PC-3 (cell line): ENCODE measurements around the gene RAB4B. TPM values are rescaled to one million over a fixed set of nuclear protein-coding genes. Genes with fewer than 3 reads are reported as not detected.

Source experiments
- ATAC-seq: fragments of 200-7000 bp; cut with Tn5 transposase; 2 replicates; pipeline ENCODE4 v1.9.1; 2020; ENCODE audit warnings: mild to moderate bottlenecking, moderate library complexity
- BruUV-seq: library from RNA; stranded (reverse); fragments of 400-500 nt; replicated peaks from 2 replicates; lab custom pipeline; 2021; lab: Mats Ljungman, UMichigan
- CTCF ChIA-PET: fragments of 300-600 bp; sonication (Branson Sonifier 250); formaldehyde crosslinking; loops from one replicate; lab custom pipeline; 2022; ENCODE audit warnings: antibody characterized with exemption; lab: Charles Lee
- POLR2A ChIA-PET: fragments of 300-600 bp; sonication (Branson Sonifier 250); formaldehyde crosslinking; loops from one replicate; lab custom pipeline; 2022; ENCODE audit warnings: antibody characterized with exemption; ENCODE audit not compliant: unreplicated experiment; lab: Charles Lee
- DNase-seq: peaks from one replicate; pipeline ENCODE4 v3.0.0-alpha.2; 2015
- H2AFZ ChIP-seq: fragments of 300-600 bp; sonication (generic); 2 replicates; pipeline ENCODE4 v1.6.0; 2016; ENCODE audit warnings: antibody characterized with exemption, low read length
- H3F3A ChIP-seq: fragments of 300-600 bp; sonication (generic); one replicate; pipeline ENCODE4 v1.6.0; 2017; ENCODE audit warnings: antibody characterized with exemption, low read length, control low read depth, mild to moderate bottlenecking; ENCODE audit not compliant: unreplicated experiment
- H3K27ac ChIP-seq: fragments of 300-600 bp; sonication (generic); 2 replicates; pipeline ENCODE4 v1.5.1; 2016; ENCODE audit warnings: mild to moderate bottlenecking, low read length
- H3K27me3 ChIP-seq: fragments of 300-600 bp; sonication (generic); 2 replicates; pipeline ENCODE4 v1.6.1; 2016; ENCODE audit warnings: low read length, mixed read lengths
- H3K36me3 ChIP-seq: fragments of 300-600 bp; sonication (generic); 2 replicates; pipeline ENCODE4 v1.6.1; 2016; ENCODE audit warnings: low read depth, mixed run types, low read length, mixed read lengths
- H3K4me1 ChIP-seq: fragments of 300-600 bp; sonication (generic); 2 replicates; pipeline ENCODE4 v1.5.1; 2016; ENCODE audit warnings: low read length; ENCODE audit not compliant: insufficient read depth
- H3K4me2 ChIP-seq: fragments of 300-600 bp; sonication (generic); 2 replicates; pipeline ENCODE4 v1.6.0; 2016; ENCODE audit warnings: low read length
- H3K4me3 ChIP-seq: fragments of 300-600 bp; sonication (generic); 2 replicates; pipeline ENCODE4 v1.5.1; 2016; ENCODE audit warnings: mild to moderate bottlenecking, low read length, mixed read lengths
- H3K79me2 ChIP-seq: fragments of 300-600 bp; sonication (generic); 2 replicates; pipeline ENCODE4 v1.6.1; 2017; ENCODE audit warnings: low read length, mixed read lengths
- H3K9ac ChIP-seq: fragments of 300-600 bp; sonication (generic); 2 replicates; pipeline ENCODE4 v1.6.0; 2016; ENCODE audit warnings: mild to moderate bottlenecking, low read length
- H3K9me2 ChIP-seq: fragments of 300-600 bp; sonication (generic); replicated peaks from 2 replicates; pipeline ENCODE4 v1.6.1; 2016; ENCODE audit warnings: mixed run types, low read length, mixed read lengths
- H3K9me3 ChIP-seq: fragments of 300-600 bp; sonication (generic); 2 replicates; pipeline ENCODE4 v1.6.1; 2016; ENCODE audit warnings: low read length, mixed read lengths
- H4K20me1 ChIP-seq: fragments of 300-600 bp; sonication (generic); 2 replicates; pipeline ENCODE4 v1.6.1; 2016; ENCODE audit warnings: low read length, mixed read lengths
- CTCF ChIP-seq: fragments of 300-600 bp; sonication (generic); conservative IDR thresholded peaks from 2 replicates; pipeline ENCODE4 v1.5.1; 2017; ENCODE audit warnings: antibody characterized with exemption, low read depth, mild to moderate bottlenecking, low read length
- EZH2 ChIP-seq: fragments of 300-600 bp; sonication (generic); IDR thresholded peaks from one replicate; pipeline ENCODE4 v1.6.1; 2017; ENCODE audit warnings: antibody characterized with exemption, mild to moderate bottlenecking, low read length; ENCODE audit not compliant: unreplicated experiment
- EZH2phosphoT487 ChIP-seq: fragments of 300-600 bp; sonication (generic); IDR thresholded peaks from 2 replicates; pipeline ENCODE4 v1.6.1; 2018; ENCODE audit warnings: mild to moderate bottlenecking, antibody characterized with exemption, low read length, borderline replicate concordance
- intact Hi-C: fragments of 100-400 bp; cut with micrococcal nuclease; formaldehyde crosslinking; loops from 2 replicates; pipeline ENCODE4 v1.9.0; 2023
- total RNA-seq: library from RNA; depleted of rRNA; stranded (reverse); fragments of >200 nt; gene quantifications from 2 replicates; pipeline ENCODE4 v1.2.3, GENCODE V29; 2014

RAB4B gene
- total RNA-seq, 1 experiment from 2014 or later: 7.4 TPM

- Histone ChIP-seq H3K4me3 (no peak overlapping the region), H3K9me2 (no peaks in the 10 kb centered on the region), H3K36me3 (peaks cover 2% of the 10 kb centered on the region), H3K4me2 (peak overlapping the region; percentile 28), H4K20me1 (peaks cover 15% of the 10 kb centered on the region; the same call in 1 of the 2 replicates), H3K27ac (no peak overlapping the region), H3K79me2 (peaks cover 62% of the 10 kb centered on the region), H3K9ac (no peak overlapping the region), H3F3A (no peaks in the 10 kb centered on the region), H2AFZ (no peak overlapping the region), H3K9me3 (no peaks in the 10 kb centered on the region), H3K4me1 (peaks cover 32% of the 10 kb centered on the region), H3K27me3 (no peaks in the 10 kb centered on the region)
- intact Hi-C loops: no loop called here
- ChIA-PET POLR2A (no interaction called here), CTCF (no interaction called here)
- DNase-seq (no peak), ATAC-seq (no peak)
- TF ChIP-seq CTCF: no peak
- TF ChIP-seq EZH2phosphoT487: no peak
- TF ChIP-seq EZH2: no peak
- no TSS peak for BruUV-seq
Observed at GRCh38 chr19:40803170-40803856, 25.3 kb downstream of the RAB4B start.

- no peaks in the 10 kb centered on the region for H3K9me3 ChIP-seq
- H3K79me2 ChIP-seq: peaks cover 62% of the 10 kb centered on the region
- H3K36me3 ChIP-seq: peaks cover 6% of the 10 kb centered on the region
- no peaks in the 10 kb centered on the region for H3F3A ChIP-seq
- no peaks in the 10 kb centered on the region for H3K9me2 ChIP-seq
- no peak overlapping the region for H3K4me3 ChIP-seq
- H3K4me1 ChIP-seq: peaks cover 32% of the 10 kb centered on the region
- intact Hi-C loops: no loop called here
- no peaks in the 10 kb centered on the region for H3K27me3 ChIP-seq
- DNase-seq (peak; percentile 10), ATAC-seq (no peak)
- TF ChIP-seq EZH2 (no peak), CTCF (no peak), EZH2phosphoT487 (no peak)
- H3K4me2 ChIP-seq: no peak overlapping the region
- H3K27ac ChIP-seq: no peak overlapping the region
- H4K20me1 ChIP-seq: peaks cover 15% of the 10 kb centered on the region; the same call in 1 of the 2 replicates
- POLR2A ChIA-PET: no interaction called here
- CTCF ChIA-PET: no interaction called here
- H2AFZ ChIP-seq: no peak overlapping the region
- no TSS peak for BruUV-seq
- no peak overlapping the region for H3K9ac ChIP-seq
Observed at GRCh38 chr19:40803857-40804782, 26.1 kb downstream of the RAB4B start.
